HFF-Myc (cell line): ENCODE data around the gene TRAF3.

Experiments used
- DNase-seq: peaks from one replicate; pipeline ENCODE4 v3.0.0-alpha.2; 2011; ENCODE audit warnings: low read depth; ENCODE audit errors: extremely low read depth
- H3K4me3 ChIP-seq: replicated peaks from 2 replicates; pipeline ENCODE4 v1.5.1; 2011; ENCODE audit warnings: low read depth, mild to moderate bottlenecking, control low read depth, low read length
- TF ChIP-seq, protein P1 (sequence below): IDR thresholded peaks from 2 replicates; pipeline ENCODE4 v1.5.1; 2012; ENCODE audit warnings: mild to moderate bottlenecking, low read depth, low read length, control low read depth; ENCODE audit errors: missing control alignments

Gene TRAF3

DNA sequence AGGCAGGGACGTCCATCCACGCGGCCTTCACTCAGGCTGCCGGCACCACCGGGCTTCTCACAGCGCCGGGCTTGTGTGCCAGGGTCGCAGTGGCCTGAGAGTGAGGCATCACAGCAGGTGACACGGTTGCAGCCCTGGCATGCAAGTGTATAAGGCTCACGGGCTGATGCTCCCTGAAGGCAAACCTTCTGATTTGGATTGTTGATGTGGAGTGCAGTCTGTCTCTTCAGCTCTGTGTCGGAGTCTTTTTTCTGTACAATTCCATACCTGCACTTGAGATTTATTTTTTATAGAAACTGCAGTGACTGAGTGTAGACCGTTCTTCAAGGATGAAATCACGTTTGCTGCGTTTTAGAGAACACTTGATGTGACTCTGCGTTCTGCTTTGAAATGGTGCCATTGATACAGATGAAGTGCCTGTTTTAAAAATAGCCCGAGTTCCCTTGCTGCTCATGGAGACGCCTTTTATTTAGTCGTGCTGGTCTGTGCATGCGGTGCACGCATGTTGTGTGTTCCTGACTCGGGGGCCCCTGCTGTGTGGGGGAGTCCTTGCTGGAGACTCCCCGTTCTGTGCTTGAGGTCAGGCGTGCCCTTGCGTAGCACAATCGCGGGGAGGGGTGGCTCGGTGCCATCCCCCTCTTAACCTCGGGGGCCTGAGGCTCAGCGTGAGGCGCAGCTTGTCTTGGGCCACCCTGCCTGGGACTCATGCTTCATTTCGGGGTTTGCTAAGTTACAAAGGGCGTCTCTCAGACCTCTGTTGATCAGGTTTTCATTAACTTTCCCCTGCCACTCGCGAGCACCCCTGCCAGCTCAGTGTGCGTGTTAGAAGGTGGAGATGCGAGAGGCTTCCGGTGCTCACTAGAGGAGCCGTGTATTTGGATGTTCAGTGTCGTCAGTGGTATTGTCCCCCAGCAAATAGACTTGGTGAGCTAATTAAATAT lies 123.7 kb downstream of the TRAF3 start:
- no peak overlapping the region for H3K4me3 ChIP-seq
- DNase-seq, result no peak
- TF ChIP-seq, protein P1, sequence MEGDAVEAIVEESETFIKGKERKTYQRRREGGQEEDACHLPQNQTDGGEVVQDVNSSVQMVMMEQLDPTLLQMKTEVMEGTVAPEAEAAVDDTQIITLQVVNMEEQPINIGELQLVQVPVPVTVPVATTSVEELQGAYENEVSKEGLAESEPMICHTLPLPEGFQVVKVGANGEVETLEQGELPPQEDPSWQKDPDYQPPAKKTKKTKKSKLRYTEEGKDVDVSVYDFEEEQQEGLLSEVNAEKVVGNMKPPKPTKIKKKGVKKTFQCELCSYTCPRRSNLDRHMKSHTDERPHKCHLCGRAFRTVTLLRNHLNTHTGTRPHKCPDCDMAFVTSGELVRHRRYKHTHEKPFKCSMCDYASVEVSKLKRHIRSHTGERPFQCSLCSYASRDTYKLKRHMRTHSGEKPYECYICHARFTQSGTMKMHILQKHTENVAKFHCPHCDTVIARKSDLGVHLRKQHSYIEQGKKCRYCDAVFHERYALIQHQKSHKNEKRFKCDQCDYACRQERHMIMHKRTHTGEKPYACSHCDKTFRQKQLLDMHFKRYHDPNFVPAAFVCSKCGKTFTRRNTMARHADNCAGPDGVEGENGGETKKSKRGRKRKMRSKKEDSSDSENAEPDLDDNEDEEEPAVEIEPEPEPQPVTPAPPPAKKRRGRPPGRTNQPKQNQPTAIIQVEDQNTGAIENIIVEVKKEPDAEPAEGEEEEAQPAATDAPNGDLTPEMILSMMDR, result no peak

DNA sequence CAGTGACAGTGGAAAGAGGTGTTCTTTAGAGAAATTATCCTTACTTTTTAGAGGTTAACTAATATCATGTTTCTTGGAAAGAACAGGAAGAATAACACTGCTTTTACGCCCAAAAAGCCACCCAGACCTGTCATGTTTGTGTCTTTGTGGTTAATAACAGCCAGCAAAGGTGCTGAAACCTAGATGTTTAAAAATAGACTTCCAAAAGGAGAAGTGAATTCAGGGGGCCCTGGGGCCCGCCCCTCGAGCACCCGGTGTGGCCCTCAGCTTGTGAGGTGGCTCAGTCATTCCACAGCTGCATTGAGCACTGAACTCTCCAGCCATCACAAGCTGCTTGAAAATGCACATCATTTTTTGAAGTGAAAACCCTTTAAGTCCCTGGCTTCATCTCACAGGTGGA lies 124.4 kb downstream of the TRAF3 start:
- H3K4me3 ChIP-seq, result no peak overlapping the region
- DNase-seq, result no peak
- TF ChIP-seq, protein P1, result no peak

DNA sequence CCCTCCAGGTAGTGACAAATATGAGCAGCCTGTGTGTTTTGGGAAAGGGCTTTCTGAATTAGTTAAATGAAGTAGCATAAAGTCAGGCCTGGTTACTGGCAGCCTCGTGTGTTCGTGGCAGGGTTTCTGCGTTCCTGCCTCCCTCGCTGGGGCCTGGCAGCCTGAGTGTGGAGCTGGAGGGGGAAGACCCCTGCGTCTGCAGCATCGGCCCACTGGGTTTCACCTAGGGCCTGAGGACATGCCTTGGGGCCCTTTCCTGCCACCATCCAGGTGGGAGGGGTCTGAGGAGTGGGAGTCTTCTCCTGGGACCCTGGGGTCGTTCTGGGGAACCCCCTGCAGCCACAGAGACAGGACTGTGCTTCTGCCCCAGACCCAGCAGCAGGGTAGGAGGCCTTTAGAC lies 124.8 kb downstream of the TRAF3 start:
- TF ChIP-seq, protein P1, result no peak
- H3K4me3 ChIP-seq, result no peak overlapping the region
- no peak for DNase-seq

DNA sequence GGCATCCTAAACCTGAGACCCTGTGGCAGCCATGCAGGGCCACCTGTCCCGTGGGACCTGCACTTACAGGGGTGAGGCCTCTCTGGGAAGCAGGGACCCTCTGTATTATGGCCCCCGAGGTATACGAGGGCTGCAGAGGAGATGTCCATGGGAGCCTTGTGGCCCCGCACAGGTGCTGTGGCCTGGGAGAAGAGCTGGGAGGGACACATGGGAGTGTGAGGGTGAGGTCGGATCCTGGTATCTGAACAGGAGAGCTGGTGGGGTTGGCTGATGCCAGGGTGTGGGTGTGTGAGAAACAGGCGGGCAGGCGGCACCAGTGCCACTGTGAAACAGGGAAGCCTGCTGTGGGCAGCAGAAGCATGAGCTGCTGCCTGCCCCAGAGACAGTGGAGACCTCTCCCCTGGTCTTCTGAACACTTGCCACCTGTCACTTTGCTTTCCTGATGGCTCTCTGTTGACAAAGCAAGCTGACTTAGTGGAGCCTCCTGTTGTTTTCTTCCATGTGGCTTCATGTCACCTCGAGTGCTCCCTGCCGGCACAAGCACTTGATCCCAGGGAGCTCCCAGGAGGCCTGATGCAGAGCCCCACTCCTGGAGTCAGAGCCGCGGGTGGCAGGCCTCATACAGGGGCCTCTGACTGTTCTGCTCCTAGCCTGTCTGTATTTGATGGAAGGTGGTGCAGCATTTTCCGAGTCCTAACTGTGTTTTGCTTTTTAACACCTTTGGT lies 125.4 kb downstream of the TRAF3 start:
- TF ChIP-seq, protein P1, result no peak
- H3K4me3 ChIP-seq, result no peak overlapping the region
- DNase-seq, result no peak

DNA sequence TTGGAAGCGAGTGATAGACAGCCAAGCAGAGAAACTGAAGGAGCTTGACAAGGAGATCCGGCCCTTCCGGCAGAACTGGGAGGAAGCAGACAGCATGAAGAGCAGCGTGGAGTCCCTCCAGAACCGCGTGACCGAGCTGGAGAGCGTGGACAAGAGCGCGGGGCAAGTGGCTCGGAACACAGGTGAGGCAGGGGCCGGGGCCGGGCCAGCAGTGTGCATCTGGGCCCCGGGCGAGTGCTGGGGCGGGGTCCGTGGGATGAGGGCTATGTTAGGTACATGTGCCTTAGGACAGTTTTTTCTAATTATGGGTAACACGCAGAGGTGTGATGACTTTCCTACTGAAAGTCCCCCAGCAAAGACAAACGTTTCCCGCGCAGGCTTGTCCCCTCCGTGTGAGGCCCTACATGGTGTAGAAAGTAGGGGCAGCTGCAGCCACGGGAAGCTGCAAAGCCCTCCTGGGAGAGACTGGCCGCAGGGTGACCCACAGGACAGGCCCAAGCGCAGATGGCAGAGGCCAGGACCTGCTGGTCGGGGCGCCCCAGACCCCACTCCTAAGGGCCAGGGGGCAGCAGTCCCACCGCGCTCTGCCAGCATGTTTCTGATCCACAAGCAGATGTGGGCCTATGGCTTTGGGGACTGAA lies 126.1 kb downstream of the TRAF3 start:
- no peak for DNase-seq
- TF ChIP-seq, protein P1, result no peak

DNA sequence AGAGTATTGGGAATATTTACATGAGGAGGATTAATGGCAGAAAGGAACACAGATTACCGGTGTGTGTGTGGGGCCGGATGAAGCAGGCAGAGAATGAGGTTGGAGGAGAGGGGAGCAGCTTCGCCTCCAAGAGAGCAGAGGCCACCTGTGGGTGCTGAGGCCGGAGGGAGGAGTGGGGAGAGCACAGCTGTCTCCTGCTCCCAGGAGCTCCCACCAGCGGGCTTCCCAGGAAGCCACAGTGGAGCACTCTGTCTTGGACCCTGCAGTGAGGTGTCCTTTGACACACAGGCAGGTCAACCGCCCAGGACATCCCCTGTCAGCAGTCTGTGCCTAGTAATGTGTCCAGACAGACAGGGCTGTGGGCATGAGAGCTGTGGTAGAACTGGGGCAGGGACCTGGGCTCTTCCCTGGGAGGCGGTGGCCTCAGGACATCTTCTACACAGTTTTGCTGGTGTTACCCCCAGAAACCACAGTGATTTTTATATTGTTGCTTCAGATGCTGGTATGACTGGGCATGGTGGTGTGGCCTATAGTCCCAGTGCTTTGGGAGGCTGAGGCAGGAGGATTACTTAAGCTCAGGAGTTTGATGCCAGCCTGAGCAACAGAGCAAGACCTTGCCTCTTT lies 126.8 kb downstream of the TRAF3 start:
- no peak overlapping the region for H3K4me3 ChIP-seq
- TF ChIP-seq, protein P1, result no peak
- no peak for DNase-seq

More for the DNA sequence above, 126.1 kb downstream of the TRAF3 start:
- H3K4me3 ChIP-seq, result no peak overlapping the region
